GM21825 (cell line): ENCODE measurements around the gene SIRT6.
"Not testable (repeated sequence)": the region's sequence is repeated elsewhere in the genome, so short reads cannot be mapped to it uniquely, and the experiment has no call there.

Source experiments
- ATAC-seq: cut with Tn5 transposase; IDR thresholded peaks from one replicate; pipeline ENCODE4 v1.9.1; 2021; ENCODE audit warnings: mild to moderate bottlenecking, moderate library complexity; ENCODE audit not compliant: unreplicated experiment

Gene SIRT6

GRCh38 chr19:4200940-4201542, 18.7 kb upstream of the SIRT6 start:
- no peak for ATAC-seq

GRCh38 chr19:4199699-4200293, 17.4 kb upstream of the SIRT6 start:
- ATAC-seq = no peak

- ATAC-seq = no peak
Measured at GRCh38 chr19:4198467-4199126, 16.2 kb upstream of the SIRT6 start.

GRCh38 chr19:4197625-4198466, 15.5 kb upstream of the SIRT6 start:
- no peak for ATAC-seq

GRCh38 chr19:4197228-4197624, 14.9 kb upstream of the SIRT6 start:
- ATAC-seq = no peak

- no peak for ATAC-seq
Measured at GRCh38 chr19:4196587-4197148, 14.3 kb upstream of the SIRT6 start.

GRCh38 chr19:4196009-4196408, 13.6 kb upstream of the SIRT6 start:
- ATAC-seq = no peak

- ATAC-seq = no peak
Measured at GRCh38 chr19:4194353-4194752, 12.0 kb upstream of the SIRT6 start.

- not testable (repeated sequence) for ATAC-seq
Measured at GRCh38 chr19:4192537-4192936, 10.2 kb upstream of the SIRT6 start.

GRCh38 chr19:4189641-4190040, 7.3 kb upstream of the SIRT6 start:
- no peak for ATAC-seq

- no peak for ATAC-seq
Measured at GRCh38 chr19:4187313-4188122, 5.2 kb upstream of the SIRT6 start.

- no peak for ATAC-seq
Measured at GRCh38 chr19:4186087-4186993, 4.0 kb upstream of the SIRT6 start.

- no peak for ATAC-seq
Measured at GRCh38 chr19:4185413-4186086, 3.2 kb upstream of the SIRT6 start.

GRCh38 chr19:4184718-4185352, 2.5 kb upstream of the SIRT6 start:
- no peak for ATAC-seq

GRCh38 chr19:4183967-4184717, 1.8 kb upstream of the SIRT6 start:
- ATAC-seq = no peak

- no peak for ATAC-seq
Measured at GRCh38 chr19:4181053-4181508, 1.3 kb downstream of the SIRT6 start.

GRCh38 chr19:4178990-4179389, 3.4 kb downstream of the SIRT6 start:
- no peak for ATAC-seq

GRCh38 chr19:4177146-4177545, 5.2 kb downstream of the SIRT6 start:
- no peak for ATAC-seq
